H1 (cell line): Measurements from ENCODE around the gene PHACTR1. TPM values are rescaled to one million over a fixed set of nuclear protein-coding genes. Genes with fewer than 3 reads are reported as not detected.

ENCODE experiments used
- CTCF ChIA-PET: fragments of 300-600 bp; sonication (Branson Sonifier 250); formaldehyde crosslinking; loops from one replicate; lab custom pipeline; 2021; ENCODE audit not compliant: partially characterized antibody; lab: Charles Lee
- POLR2A ChIA-PET: fragments of 300-600 bp; sonication (Branson Sonifier 250); formaldehyde crosslinking; loops from one replicate; lab custom pipeline; 2021; ENCODE audit warnings: inconsistent platforms; ENCODE audit not compliant: partially characterized antibody; lab: Charles Lee
- DNase-seq, 2 experiments: peaks; one replicate each; pipeline versions ENCODE4 v3.0.0 to v3.0.0-alpha.2; 2010 to 2022; ENCODE audit warnings: low spot score in 2 of 2, low read depth in 1 of 2, mixed read lengths in 1 of 2
- FAIRE-seq: peaks from 2 replicates; lab custom pipeline; 2011; peaks lifted over from hg19 to GRCh38; lab: Jason Lieb, UNC
- H2AFZ ChIP-seq: 2 replicates; pipeline ENCODE4 v1.8.1; 2012; ENCODE audit warnings: low read length, inconsistent platforms
- H2AK5ac ChIP-seq: 2 replicates; pipeline ENCODE4 v1.6.1; 2013; ENCODE audit warnings: low read depth, low read length
- H2BK120ac ChIP-seq: replicated peaks from 2 replicates; pipeline ENCODE3; 2013; ENCODE audit warnings: low read depth, low read length, inconsistent platforms
- H2BK12ac ChIP-seq: 2 replicates; pipeline ENCODE4 v1.6.1; 2013; ENCODE audit warnings: low read depth, low read length
- H2BK15ac ChIP-seq: 2 replicates; pipeline ENCODE4 v1.6.1; 2013; ENCODE audit warnings: low read length
- H2BK20ac ChIP-seq: 2 replicates; pipeline ENCODE4 v1.6.1; 2013; ENCODE audit warnings: low read length
- H2BK5ac ChIP-seq: 2 replicates; pipeline ENCODE4 v1.6.1; 2013; ENCODE audit warnings: low read depth, low read length
- H3K14ac ChIP-seq: 2 replicates; pipeline ENCODE4 v1.6.1; 2013; ENCODE audit warnings: inconsistent platforms; ENCODE audit not compliant: insufficient read length
- H3K18ac ChIP-seq: 2 replicates; pipeline ENCODE4 v1.6.1; 2013; ENCODE audit warnings: low read length; ENCODE audit errors: extremely low read depth
- H3K23ac ChIP-seq: 2 replicates; pipeline ENCODE4 v1.6.1; 2013; ENCODE audit warnings: inconsistent platforms; ENCODE audit not compliant: insufficient read length
- H3K23me2 ChIP-seq: 2 replicates; pipeline ENCODE4 v1.6.1; 2013; ENCODE audit warnings: low read depth, low read length
- H3K27ac ChIP-seq: 2 replicates; pipeline ENCODE4 v1.6.1; 2011; ENCODE audit warnings: low read depth, low read length, inconsistent platforms
- H3K27me3 ChIP-seq, 4 experiments: replicated peaks in 1 of 4; 1 replicate in 1 of 4; 2 replicates in 3 of 4; pipeline versions ENCODE4 v1.6.1 to v1.8.1; 2011 to 2013; ENCODE audit warnings: low read length in 3 of 4, mild to moderate bottlenecking in 3 of 4, inconsistent platforms in 2 of 4, mixed read lengths in 2 of 4, moderate library complexity in 1 of 4; ENCODE audit not compliant: control insufficient read depth in 3 of 4, insufficient read depth in 3 of 4; ENCODE audit errors: extremely low read depth in 1 of 4
- H3K36me3 ChIP-seq, 4 experiments: 2 replicates each; pipeline versions ENCODE4 v1.6.1 to v1.8.1; 2011 to 2013; ENCODE audit warnings: mild to moderate bottlenecking in 4 of 4, low read length in 3 of 4, moderate library complexity in 2 of 4, control low read depth in 1 of 4, inconsistent platforms in 1 of 4; ENCODE audit not compliant: insufficient read depth in 4 of 4, control insufficient read depth in 2 of 4
- H3K4ac ChIP-seq: replicated peaks from 2 replicates; pipeline ENCODE3; 2013; ENCODE audit warnings: low read length, low read depth, mixed read lengths, inconsistent platforms; ENCODE audit not compliant: insufficient read length
- H3K4me1 ChIP-seq, 4 experiments: replicated peaks in 1 of 4; 1 replicate in 1 of 4; 2 replicates in 3 of 4; pipeline versions ENCODE4 v1.6.1 to v1.8.1; 2011 to 2013; ENCODE audit warnings: low read length in 3 of 4, inconsistent platforms in 2 of 4, mixed read lengths in 1 of 4; ENCODE audit not compliant: insufficient read depth in 4 of 4, control insufficient read depth in 3 of 4
- H3K4me2 ChIP-seq, 2 experiments: 2 replicates each; pipeline versions ENCODE4 v1.6.1 to v1.8.1; 2011 to 2013; ENCODE audit warnings: low read depth in 2 of 2, low read length in 2 of 2, control low read depth in 1 of 2, inconsistent platforms in 1 of 2, mild to moderate bottlenecking in 1 of 2; ENCODE audit not compliant: insufficient read depth in 1 of 2
- H3K4me3 ChIP-seq, 4 experiments: fragments of 200-600, 300-600 bp in 1 of 4; sonication (generic), shearing (Covaris generic), sonication (Bioruptor Twin) in 1 of 4; 2 replicates each; pipeline versions ENCODE4 v1.5.1 to v1.8.1; 2011 to 2016; ENCODE audit warnings: low read length in 4 of 4, low read depth in 3 of 4, control low read depth in 2 of 4, inconsistent platforms in 2 of 4, mild to moderate bottlenecking in 2 of 4, mixed read lengths in 1 of 4, moderate library complexity in 1 of 4; ENCODE audit not compliant: insufficient read depth in 2 of 4; ENCODE audit errors: extremely low read depth in 1 of 4
- H3K56ac ChIP-seq: replicated peaks from 2 replicates; pipeline ENCODE3; 2013; ENCODE audit warnings: low read depth, mild to moderate bottlenecking, mixed read lengths, low read length, inconsistent platforms; ENCODE audit not compliant: insufficient read length
- H3K79me1 ChIP-seq: 2 replicates; pipeline ENCODE4 v1.6.1; 2013; ENCODE audit warnings: low read depth, low read length, control low read depth
- H3K79me2 ChIP-seq, 2 experiments: 2 replicates each; pipeline versions ENCODE4 v1.6.1 to v1.8.1; 2012 to 2013; ENCODE audit warnings: low read length in 2 of 2, mild to moderate bottlenecking in 2 of 2, inconsistent platforms in 1 of 2; ENCODE audit not compliant: insufficient read depth in 2 of 2, control insufficient read depth in 1 of 2
- H3K9ac ChIP-seq, 4 experiments: replicated peaks in 1 of 4; 1 replicate in 1 of 4; 2 replicates in 3 of 4; pipeline versions ENCODE4 v1.6.1 to v1.8.1; 2011 to 2013; ENCODE audit warnings: low read depth in 3 of 4, low read length in 3 of 4, control low read depth in 2 of 4, mild to moderate bottlenecking in 2 of 4, moderate library complexity in 2 of 4, inconsistent platforms in 1 of 4; ENCODE audit errors: extremely low read depth in 1 of 4
- H3K9me3 ChIP-seq, 2 experiments: 2 replicates each; pipeline versions ENCODE4 v1.6.1 to v1.8.1; 2012 to 2013; ENCODE audit warnings: mild to moderate bottlenecking in 2 of 2, moderate library complexity in 2 of 2, control low read depth in 1 of 2, inconsistent platforms in 1 of 2, low read depth in 1 of 2, low read length in 1 of 2, mixed read lengths in 1 of 2; ENCODE audit not compliant: insufficient read depth in 2 of 2
- H4K20me1 ChIP-seq, 2 experiments: replicated peaks in 1 of 2; 2 replicates each; pipeline versions ENCODE3 to v1.8.1; 2011 to 2013; ENCODE audit warnings: inconsistent platforms in 2 of 2, low read length in 2 of 2, mild to moderate bottlenecking in 1 of 2; ENCODE audit not compliant: insufficient read depth in 2 of 2, control insufficient read depth in 1 of 2
- H4K5ac ChIP-seq: 2 replicates; pipeline ENCODE4 v1.6.1; 2013; ENCODE audit warnings: low read length, low read depth, mixed read lengths, inconsistent platforms; ENCODE audit not compliant: insufficient read length
- H4K8ac ChIP-seq: 2 replicates; pipeline ENCODE4 v1.8.0; 2013; ENCODE audit warnings: mild to moderate bottlenecking, moderate library complexity, low read length, inconsistent platforms; ENCODE audit not compliant: insufficient read depth; ENCODE audit errors: extremely low read depth
- H4K91ac ChIP-seq: replicated peaks from 2 replicates; pipeline ENCODE3; 2013; ENCODE audit warnings: low read length, mixed read lengths, inconsistent platforms; ENCODE audit not compliant: insufficient read length
- CBX5 ChIP-seq: fragments of 300-800, 300-1000 bp; sonication (generic); IDR thresholded peaks from 2 replicates; pipeline ENCODE4 v1.7.1; 2016; ENCODE audit warnings: antibody characterized with exemption, low read length, low read depth
- CTBP2 ChIP-seq: IDR thresholded peaks from 2 replicates; pipeline ENCODE4 v1.7.0; 2011; ENCODE audit warnings: borderline replicate concordance, mild to moderate bottlenecking, moderate library complexity, mixed read lengths, low read length; ENCODE audit not compliant: insufficient read depth, insufficient read length
- EP300 ChIP-seq, 2 experiments: IDR thresholded peaks; 1 replicate in 1 of 2; 2 replicates in 1 of 2; pipeline ENCODE4 v1.6.1; 2011 to 2012; ENCODE audit warnings: low read depth in 2 of 2, low read length in 2 of 2, mild to moderate bottlenecking in 2 of 2, borderline replicate concordance in 1 of 2, inconsistent platforms in 1 of 2, moderate library complexity in 1 of 2
- EZH2 ChIP-seq: fragments of 200-600 bp; sonication (generic); IDR thresholded peaks from 2 replicates; pipeline ENCODE4 v1.7.1; 2012; ENCODE audit warnings: low read depth, mild to moderate bottlenecking, moderate library complexity, low read length, inconsistent platforms; ENCODE audit not compliant: severe bottlenecking
- HDAC2 ChIP-seq, 2 experiments: fragments of 300-600 bp in 1 of 2; sonication (generic) in 1 of 2; IDR thresholded peaks; 2 replicates each; pipeline ENCODE4 v1.6.1; 2011 to 2012; ENCODE audit warnings: low read depth in 2 of 2, low read length in 2 of 2, mild to moderate bottlenecking in 2 of 2, moderate library complexity in 2 of 2, borderline replicate concordance in 1 of 2, inconsistent platforms in 1 of 2
- SIX5 ChIP-seq: IDR thresholded peaks from 2 replicates; pipeline ENCODE4 v1.6.1; 2011; ENCODE audit warnings: mild to moderate bottlenecking, low read depth, low read length
- TBP ChIP-seq: IDR thresholded peaks from 2 replicates; pipeline ENCODE4 v1.6.1; 2011; ENCODE audit warnings: low read depth, low read length, improper control_type of control experiment
- whole genome bisulfite sequencing, 2 experiments: shearing (Covaris generic) in 1 of 2; methylation state at CpG; one replicate each; pipeline versions ENCODE4 v1.1.6 to v1.1.7; 2013 to 2015; ENCODE audit warnings: low lambda C conversion rate in 2 of 2, mixed read lengths in 2 of 2, inconsistent platforms in 1 of 2, low coverage in 1 of 2, missing lambda C conversion rate in 1 of 2; ENCODE audit not compliant: insufficient replicate concordance in 2 of 2, insufficient coverage in 1 of 2, insufficient read length in 1 of 2; ENCODE audit errors: extremely low coverage in 1 of 2, missing lambda C conversion rate in 1 of 2; 5-methylcytosine and 5-hydroxymethylcytosine counted together
- polyA plus RNA-seq, 7 experiments: library from polyadenylated mRNA; depleted of rRNA in 3 of 7; stranded (reverse) in 5 of 7; unstranded in 2 of 7; fragments of >200 nt in 5 of 7; fragments of 200-250 nt in 2 of 7; gene quantifications; 1 replicate in 5 of 7; 2 replicates in 1 of 7; 4 replicates in 1 of 7; pipeline versions ENCODE4 v1.2.1 to v1.2.3, GENCODE V29; 2011 to 2013; ENCODE audit warnings: missing spikeins in 2 of 7, mixed read lengths in 2 of 7
- total RNA-seq: library from RNA; stranded (reverse); fragmentation: NEBNext Ultra II Directional; extraction: Animal tissue kit (Norgen Biotek cat#: 25700); gene quantifications from 2 replicates; pipeline ENCODE4 v1.2.1, GENCODE V29; 2021

Gene PHACTR1
- total and polyA plus RNA-seq, 2 of the 8 experiments (the other 6 are each of a cell fraction or from before 2014, with no cell fraction given) = 3.9 to 17.1 TPM

GRCh38 chr6:13009461-13009860, 292.9 kb downstream of the PHACTR1 start:
- Histone ChIP-seq H3K23ac (no peak overlapping the region), H3K56ac (no peak overlapping the region), H3K27me3 (peaks cover 2 to 24% (median 17%) of the 10 kb centered on the region in 4 experiments), H3K9ac (no peak overlapping the region), H4K5ac (no peak overlapping the region), H4K20me1 (peaks cover 2 to 6% of the 10 kb centered on the region in 2 experiments), H2BK15ac (no peak overlapping the region), H3K9me3 (no peaks in the 10 kb centered on the region), H2AFZ (no peak overlapping the region), H2AK5ac (no peak overlapping the region), H2BK120ac (no peak overlapping the region), H2BK5ac (no peak overlapping the region), H3K4me2 (no peak overlapping the region), H3K18ac (no peak overlapping the region), H3K14ac (no peak overlapping the region), H3K23me2 (peaks cover 4% of the 10 kb centered on the region), H4K8ac (no peak overlapping the region), H3K4ac (no peak overlapping the region), H3K27ac (no peak overlapping the region), H3K4me1 (peaks cover 2 to 9% (median 6%) of the 10 kb centered on the region in 4 experiments; a peak in 6 of 7 replicates), H3K4me3 (no peak overlapping the region), H4K91ac (no peak overlapping the region), H3K79me2 (no peaks in the 10 kb centered on the region), H3K79me1 (no peaks in the 10 kb centered on the region), H3K36me3 (no peaks in the 10 kb centered on the region), H2BK20ac (no peak overlapping the region), H2BK12ac (no peak overlapping the region)
- DNase-seq (no peak), FAIRE-seq (no peak)
- ChIA-PET CTCF (interaction anchor here (1.4 kb wide), 1 partner anchor 10 kb away, joined by 4 read pairs; no protein-coding TSS in a partner anchor), POLR2A (no interaction called here)
- 84% methylated on average over 2 of the region's 2 CpGs; no CpG with 5 or more reads in 1 of the 2 experiments for WGBS, 2 experiments
- TF ChIP-seq HDAC2 (IDR thresholded peaks at IDR 0.05; ENCODE audit: borderline replicate concordance in 1 of 2, low read depth in 2 of 2, low read length in 2 of 2) (no peak), CBX5 (no peak), EZH2 (no peak), TBP (no peak), CTBP2 (no peak), SIX5 (no peak), EP300 (IDR thresholded peaks at IDR 0.05; ENCODE audit: borderline replicate concordance in 1 of 2, low read depth in 2 of 2, low read length in 2 of 2) (no peak)
